HG03575 (cell line): ENCODE results near the gene ZNF28.
"Not testable (repeated sequence)": the region's sequence is repeated elsewhere in the genome, so short reads cannot be mapped to it uniquely, and the experiment has no call there.

Experiments used
- ATAC-seq: cut with Tn5 transposase; IDR thresholded peaks from one replicate; pipeline ENCODE4 v1.9.1; 2021; ENCODE audit not compliant: unreplicated experiment, insufficient number of reproducible peaks, low FRiP score; ENCODE audit errors: extremely low read depth

Gene ZNF28

GRCh38 chr19:52786078-52786463, 35.4 kb downstream of the ZNF28 start:
- ATAC-seq = no peak

GRCh38 chr19:52785506-52785905, 35.9 kb downstream of the ZNF28 start:
- ATAC-seq = no peak

- ATAC-seq = not testable (repeated sequence)
Measured at GRCh38 chr19:52782864-52783263, 38.6 kb downstream of the ZNF28 start.

GRCh38 chr19:52778811-52779210, 42.6 kb downstream of the ZNF28 start:
- no peak for ATAC-seq

- not testable (repeated sequence) for ATAC-seq
Measured at GRCh38 chr19:52756447-52756846, 65.0 kb downstream of the ZNF28 start.

- no peak for ATAC-seq
Measured at GRCh38 chr19:52749780-52750179, 71.7 kb downstream of the ZNF28 start.

- ATAC-seq = no peak
Measured at GRCh38 chr19:52748336-52748950, 73.0 kb downstream of the ZNF28 start.
